Right atrium auricular region (tissue), 2 donors: ENCODE results near the gene CAPN15. TPM values are rescaled to one million over a fixed set of nuclear protein-coding genes. Genes with fewer than 3 reads are reported as not detected.
A peak's percentile ranks its signal among the peaks of the same experiment; 100 is the strongest.

Experiments
- DNase-seq: peaks from one replicate; pipeline ENCODE4 v3.0.0-alpha.2; 2019; ENCODE audit warnings: low spot score
- H3K27ac ChIP-seq, 2 donors: fragments of 200-600 bp; sonication (generic); 1 replicate in 1 of 2; 2 replicates in 1 of 2; pipeline ENCODE4 v1.5.1; 2016 to 2019
- H3K27me3 ChIP-seq, 2 donors: fragments of 200-600 bp; sonication (generic); one replicate each; pipeline versions ENCODE4 v1.5.1 to v1.6.0; 2017 to 2019
- H3K36me3 ChIP-seq: fragments of 200-600 bp; sonication (generic); one replicate; pipeline ENCODE4 v1.5.1; 2016
- H3K4me1 ChIP-seq, 2 donors: fragments of 200-600 bp; sonication (generic); one replicate each; pipeline versions ENCODE4 v1.5.1 to v1.6.0; 2017 to 2019
- H3K4me3 ChIP-seq, 2 donors: fragments of 200-600 bp; sonication (generic); 1 replicate in 1 of 2; 2 replicates in 1 of 2; pipeline ENCODE4 v1.5.1; 2017 to 2019; ENCODE audit warnings: mild to moderate bottlenecking in 1 of 2, moderate library complexity in 1 of 2
- H3K9me3 ChIP-seq, 2 donors: fragments of 200-600 bp; sonication (generic); one replicate each; pipeline ENCODE4 v1.5.1; 2019
- CTCF ChIP-seq, 2 donors: fragments of 200-600 bp; sonication (generic); IDR thresholded peaks; one replicate each; pipeline ENCODE4 v1.5.1; 2019; ENCODE audit warnings: antibody characterized with exemption in 2 of 2
- total RNA-seq, 2 donors: library from RNA; depleted of rRNA; stranded (reverse); fragments of >200 nt; gene quantifications; one replicate each; pipeline ENCODE4 v1.1.0, GENCODE V29; 2016

CAPN15 gene
- total RNA-seq, 2 donors from 2014 or later = 18.5 to 28.1 TPM

GRCh38 chr16:567373-568256, 40.1 kb downstream of the CAPN15 start:
- H3K9me3 ChIP-seq = no peaks in the 10 kb centered on the region
- TF ChIP-seq CTCF (IDR thresholded peaks at IDR 0.05) = no peak

GRCh38 chr16:568401-569258, 41.1 kb downstream of the CAPN15 start:
- peaks cover 0 to 49% of the 10 kb centered on the region in 2 donors for H3K4me1 ChIP-seq

More at GRCh38 chr16:567373-568256, 40.1 kb downstream of the CAPN15 start:
- H3K27me3 ChIP-seq = no peaks in the 10 kb centered on the region
- no peak for DNase-seq
- peak overlapping the region in 1 of 2 donors; percentile 40 for H3K27ac ChIP-seq
- peaks cover 0 to 49% of the 10 kb centered on the region in 2 donors for H3K4me1 ChIP-seq
- H3K4me3 ChIP-seq = peak overlapping the region in 1 of 2 donors; percentile 39
- no peaks in the 10 kb centered on the region for H3K36me3 ChIP-seq

GRCh38 chr16:569445-570254, 42.1 kb downstream of the CAPN15 start, which contains the start of gene PIGQ:
Gene PIGQ (plus strand): TSS chr16:569968. CDS start chr16:574075, 4,107 bp downstream.
- no peaks in the 10 kb centered on the region for H3K36me3 ChIP-seq
- peak; percentile 72 for DNase-seq
- H3K4me3 ChIP-seq = peak within 1 kb of the TSS; percentile 76 to 79
- no peaks in the 10 kb centered on the region for H3K9me3 ChIP-seq
- no peaks in the 10 kb centered on the region for H3K27me3 ChIP-seq
- H3K4me1 ChIP-seq = peaks cover 0 to 49% of the 10 kb centered on the region in 2 donors
- TF ChIP-seq CTCF (IDR thresholded peaks at IDR 0.05) = no peak
- peak within 1 kb of the TSS; percentile 76 to 82 for H3K27ac ChIP-seq

More at GRCh38 chr16:568401-569258, 41.1 kb downstream of the CAPN15 start:
- no peaks in the 10 kb centered on the region for H3K36me3 ChIP-seq
- no peaks in the 10 kb centered on the region for H3K9me3 ChIP-seq
- peak overlapping the region in 1 of 2 donors; percentile 79 for H3K4me3 ChIP-seq
- no peaks in the 10 kb centered on the region for H3K27me3 ChIP-seq
- H3K27ac ChIP-seq = no peak overlapping the region
- no peak for DNase-seq
- TF ChIP-seq CTCF (IDR thresholded peaks at IDR 0.05) = no peak

GRCh38 chr16:572865-573650, 45.5 kb downstream of the CAPN15 start:
- no peak for TF ChIP-seq CTCF (IDR thresholded peaks at IDR 0.05)
- H3K4me1 ChIP-seq = peaks cover 0 to 20% of the 10 kb centered on the region in 2 donors
- H3K27ac ChIP-seq = no peak overlapping the region
- no peaks in the 10 kb centered on the region for H3K36me3 ChIP-seq
- no peak for DNase-seq
- H3K4me3 ChIP-seq = no peak overlapping the region
- no peaks in the 10 kb centered on the region for H3K9me3 ChIP-seq
- H3K27me3 ChIP-seq = no peaks in the 10 kb centered on the region
